ENCODE measurements around the gene S100P. TPM values are rescaled to one million over a fixed set of nuclear protein-coding genes. Genes with fewer than 3 reads are reported as not detected.

Gene S100P
- total RNA-seq, 1 donor from 2014 or later, result not detected

GRCh38 chr4:6714954-6715353 is 21.3 kb downstream of the S100P start:
- no peaks in the 10 kb centered on the region for H3K9me3 Mint-ChIP-seq (ENCODE audit: unreplicated experiment)
- H3K4me1 Mint-ChIP-seq (ENCODE audit: unreplicated experiment), result peaks cover 7% of the 10 kb centered on the region
- H3K27me3 Mint-ChIP-seq (ENCODE audit: unreplicated experiment), result peaks cover 6% of the 10 kb centered on the region
- H3K36me3 Mint-ChIP-seq (ENCODE audit: low read depth, unreplicated experiment), result peaks cover 7% of the 10 kb centered on the region
- peak overlapping the region; percentile 47 for H3K4me3 Mint-ChIP-seq (ENCODE audit: unreplicated experiment)
- TF ChIP-seq CTCF (IDR thresholded peaks at IDR 0.05; ENCODE audit: unreplicated experiment), result no peak
- no peak overlapping the region for H3K27ac Mint-ChIP-seq (ENCODE audit: unreplicated experiment)
- DNase-seq (ENCODE audit: low spot score), result no peak

GRCh38 chr4:6715704-6716017 is 22.0 kb downstream of the S100P start:
- Mint-ChIP-seq H3K4me3 (ENCODE audit: unreplicated experiment) (peak overlapping the region; percentile 98), H3K36me3 (ENCODE audit: low read depth, unreplicated experiment) (peaks cover 7% of the 10 kb centered on the region), H3K9me3 (ENCODE audit: unreplicated experiment) (no peaks in the 10 kb centered on the region), H3K27me3 (ENCODE audit: unreplicated experiment) (peaks cover 6% of the 10 kb centered on the region), H3K27ac (ENCODE audit: unreplicated experiment) (peak overlapping the region; percentile 94), H3K4me1 (ENCODE audit: unreplicated experiment) (peaks cover 3% of the 10 kb centered on the region)
- no peak for TF ChIP-seq CTCF (IDR thresholded peaks at IDR 0.05; ENCODE audit: unreplicated experiment)
- DNase-seq (ENCODE audit: low spot score), result no peak

GRCh38 chr4:6716018-6716911 is 22.6 kb downstream of the S100P start, which contains the start of gene BLOC1S4:
Gene BLOC1S4 (plus strand): TSS chr4:6716174. CDS start chr4:6716210, 36 bp downstream.
- H3K9me3 Mint-ChIP-seq (ENCODE audit: unreplicated experiment), result no peaks in the 10 kb centered on the region
- peak within 1 kb of the TSS; percentile 94 for H3K27ac Mint-ChIP-seq (ENCODE audit: unreplicated experiment)
- H3K36me3 Mint-ChIP-seq (ENCODE audit: low read depth, unreplicated experiment), result peaks cover 7% of the 10 kb centered on the region
- DNase-seq (ENCODE audit: low spot score), result peak; percentile 80
- H3K4me3 Mint-ChIP-seq (ENCODE audit: unreplicated experiment), result peak within 1 kb of the TSS; percentile 98
- peaks cover 6% of the 10 kb centered on the region for H3K27me3 Mint-ChIP-seq (ENCODE audit: unreplicated experiment)
- no peak for TF ChIP-seq CTCF (IDR thresholded peaks at IDR 0.05; ENCODE audit: unreplicated experiment)
- H3K4me1 Mint-ChIP-seq (ENCODE audit: unreplicated experiment), result peaks cover 3% of the 10 kb centered on the region

- Mint-ChIP-seq H3K9me3 (ENCODE audit: unreplicated experiment) (no peaks in the 10 kb centered on the region), H3K4me3 (ENCODE audit: unreplicated experiment) (peak overlapping the region; percentile 92), H3K27ac (ENCODE audit: unreplicated experiment) (peak overlapping the region; percentile 48), H3K4me1 (ENCODE audit: unreplicated experiment) (peaks cover 3% of the 10 kb centered on the region), H3K27me3 (ENCODE audit: unreplicated experiment) (peaks cover 6% of the 10 kb centered on the region), H3K36me3 (ENCODE audit: low read depth, unreplicated experiment) (peaks cover 7% of the 10 kb centered on the region)
- no peak for TF ChIP-seq CTCF (IDR thresholded peaks at IDR 0.05; ENCODE audit: unreplicated experiment)
- DNase-seq (ENCODE audit: low spot score), result no peak
Measured at GRCh38 chr4:6716958-6717655, 23.4 kb downstream of the S100P start.
